GM12865 (cell line): ENCODE results near the gene TWF2.

Experiments used
- DNase-seq: peaks from one replicate; pipeline ENCODE4 v3.0.0; 2010; ENCODE audit warnings: low read depth
- H3K4me3 ChIP-seq: 2 replicates; pipeline ENCODE4 v1.5.1; 2011; ENCODE audit warnings: mild to moderate bottlenecking, low read depth, low read length, control low read depth
- CTCF ChIP-seq: IDR thresholded peaks from 2 replicates; pipeline ENCODE4 v1.5.1; 2011; ENCODE audit warnings: low read length, control low read depth, low read depth, inconsistent platforms; ENCODE audit not compliant: insufficient read depth; ENCODE audit errors: missing control alignments

TWF2 gene

DNA sequence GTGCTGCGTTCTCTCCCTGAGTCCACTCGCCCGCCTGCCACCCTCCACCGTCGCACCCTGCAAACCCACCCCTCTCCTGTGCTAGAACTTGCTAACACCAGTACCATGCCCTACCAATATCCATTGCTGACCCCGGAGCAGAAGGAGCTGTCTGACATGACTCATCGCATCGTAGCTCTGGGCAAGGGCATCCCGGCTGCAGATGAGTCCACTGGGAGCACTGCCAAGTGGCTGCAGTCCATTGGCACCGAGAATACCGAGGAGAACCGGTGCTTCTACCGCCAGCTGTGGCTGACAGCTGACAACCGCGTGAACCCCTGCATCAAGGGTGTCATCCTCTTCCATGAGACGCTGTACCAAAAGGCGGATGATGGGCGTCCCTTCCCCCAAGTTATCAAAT lies 45.9 kb downstream of the TWF2 start:
- no peak overlapping the region for H3K4me3 ChIP-seq
- TF ChIP-seq CTCF, result no peak
- no peak for DNase-seq

DNA sequence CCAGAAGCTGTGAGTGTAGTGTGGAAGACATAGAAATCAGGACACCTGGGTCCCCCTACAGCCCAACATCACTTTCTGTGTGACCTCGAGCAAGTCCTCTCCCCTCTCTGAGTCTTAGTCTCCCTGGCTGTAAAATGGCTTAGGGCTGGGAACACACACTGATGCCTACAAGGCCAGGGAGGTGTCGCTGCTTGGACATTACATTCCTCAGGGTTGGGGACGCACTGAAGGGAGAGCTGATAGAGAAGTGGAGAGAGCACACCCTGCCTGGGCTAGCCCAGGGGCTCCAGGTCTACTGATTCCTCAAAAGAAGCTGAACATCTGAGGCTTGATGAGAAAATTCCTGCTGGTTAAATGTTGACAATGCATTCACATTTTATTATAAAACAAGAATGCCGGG lies 47.3 kb downstream of the TWF2 start:
- no peak for DNase-seq
- TF ChIP-seq CTCF, result no peak

GRCh38 chr3:52190294-52191074 lies 48.5 kb downstream of the TWF2 start:
- H3K4me3 ChIP-seq, result no peak overlapping the region
- DNase-seq, result no peak
- TF ChIP-seq CTCF, result no peak

More for the DNA sequence above, 47.3 kb downstream of the TWF2 start:
- H3K4me3 ChIP-seq, result no peak overlapping the region

DNA sequence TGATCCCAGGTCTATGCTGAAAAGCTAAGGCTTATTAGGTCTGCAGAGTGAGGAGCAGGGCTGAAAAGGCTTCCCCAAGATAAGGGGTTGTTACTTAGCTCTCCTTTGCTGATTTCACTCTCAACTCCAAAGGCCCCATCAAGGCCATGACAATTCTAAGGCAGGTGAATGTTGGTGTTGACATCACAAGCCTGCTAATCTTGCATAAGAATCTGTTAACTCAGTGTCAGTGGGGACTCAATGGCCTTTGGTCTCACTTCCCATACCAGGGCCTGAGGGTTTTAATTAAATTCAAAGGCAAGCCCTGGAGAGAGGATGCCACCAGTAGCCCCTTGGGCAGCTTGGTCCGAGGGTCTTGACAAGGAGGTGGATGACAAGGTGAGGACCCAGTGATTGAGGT lies 50.4 kb downstream of the TWF2 start:
- H3K4me3 ChIP-seq, result no peak overlapping the region
- TF ChIP-seq CTCF, result no peak
- no peak for DNase-seq

- no peak for DNase-seq
- no peak overlapping the region for H3K4me3 ChIP-seq
- no peak for TF ChIP-seq CTCF
Measured at GRCh38 chr3:52186729-52187128, 52.2 kb downstream of the TWF2 start.

DNA sequence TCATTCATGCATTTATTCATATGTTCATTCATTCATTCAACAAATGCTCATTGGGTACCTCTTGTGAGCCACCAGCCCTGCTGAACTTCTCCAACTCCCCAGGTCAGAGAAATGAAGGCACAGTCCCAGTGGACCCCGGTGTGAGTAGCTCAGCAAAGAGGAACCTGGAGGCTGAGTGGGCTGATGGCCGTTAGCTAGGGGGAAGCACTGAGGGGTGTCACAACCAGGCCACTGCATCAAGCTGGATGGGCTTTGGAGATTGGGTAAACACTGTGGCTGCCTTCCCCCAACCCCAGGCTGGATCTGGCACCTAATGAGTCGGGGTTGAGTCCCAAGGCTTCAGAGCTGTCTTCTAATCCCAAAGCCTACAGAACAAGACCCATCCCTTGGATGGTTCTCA lies 53.1 kb downstream of the TWF2 start:
- no peak for TF ChIP-seq CTCF
- DNase-seq, result no peak
- H3K4me3 ChIP-seq, result no peak overlapping the region

DNA sequence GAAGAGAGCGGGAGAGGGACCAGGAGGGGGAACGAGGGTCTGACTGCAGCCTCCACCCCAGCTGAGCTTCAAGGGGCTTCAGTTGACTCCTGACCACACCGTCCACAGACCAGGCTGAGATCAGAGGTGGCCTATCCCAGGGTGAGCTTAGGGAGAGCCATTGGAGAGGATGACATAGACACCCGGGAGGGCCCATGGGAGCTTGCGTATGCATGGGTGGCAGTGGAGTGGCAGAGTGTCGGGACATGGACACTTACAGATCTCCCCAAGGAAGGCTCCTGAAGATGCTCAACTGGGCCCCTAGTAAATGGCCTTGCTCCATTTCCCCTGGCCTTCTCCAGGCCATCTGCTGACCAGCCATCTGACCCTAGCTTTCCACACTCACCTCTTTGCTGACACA lies 53.6 kb downstream of the TWF2 start:
- no peak for DNase-seq
- no peak overlapping the region for H3K4me3 ChIP-seq
- TF ChIP-seq CTCF, result no peak
